Type B pancreatic cell (in vitro differentiated cells): Measurements from ENCODE around the gene HTR3B. TPM values are rescaled to one million over a fixed set of nuclear protein-coding genes. Genes with fewer than 3 reads are reported as not detected.

Source experiments
- DNase-seq: peaks from one replicate; pipeline ENCODE4 v3.0.0; 2021; ENCODE audit warnings: mixed read lengths; ENCODE audit not compliant: unreplicated experiment; ENCODE audit errors: extremely low spot score
- H3K27ac Mint-ChIP-seq: 2 replicates; pipeline ENCODE4 v1.8.0; 2021; ENCODE audit warnings: mild to moderate bottlenecking, mixed read lengths
- H3K27me3 Mint-ChIP-seq: 2 replicates; pipeline ENCODE4 v1.8.0; 2021; ENCODE audit warnings: mixed read lengths
- H3K36me3 Mint-ChIP-seq: 2 replicates; pipeline ENCODE4 v1.8.0; 2021; ENCODE audit warnings: mixed read lengths
- H3K4me1 Mint-ChIP-seq: one replicate; pipeline ENCODE4 v1.8.0; 2021; ENCODE audit warnings: mixed read lengths; ENCODE audit not compliant: unreplicated experiment
- H3K4me3 Mint-ChIP-seq: 2 replicates; pipeline ENCODE4 v1.8.0; 2021; ENCODE audit warnings: mild to moderate bottlenecking, mixed read lengths
- H3K9me3 Mint-ChIP-seq: 2 replicates; pipeline ENCODE4 v1.8.0; 2021; ENCODE audit warnings: mixed read lengths
- CTCF ChIP-seq: fragments of 200-600 bp; sonication (generic); conservative IDR thresholded peaks from 2 replicates; pipeline ENCODE4 v1.5.0; 2021; ENCODE audit warnings: antibody characterized with exemption, mild to moderate bottlenecking
- total RNA-seq: library from RNA; stranded (reverse); gene quantifications from 2 replicates; pipeline ENCODE4 v1.2.1, GENCODE V29; 2021; ENCODE audit warnings: low replicate concordance

The HTR3B gene
- total RNA-seq, 1 donor from 2014 or later: 0.17 TPM

GRCh38 chr11:113986351-113987140, 82.0 kb downstream of the HTR3B start:
- DNase-seq: no peak
- Mint-ChIP-seq H3K27ac (no peak overlapping the region), H3K4me3 (no peak overlapping the region), H3K9me3 (no peaks in the 10 kb centered on the region), H3K4me1 (no peaks in the 10 kb centered on the region), H3K36me3 (no peaks in the 10 kb centered on the region), H3K27me3 (peaks cover 51% of the 10 kb centered on the region)
- TF ChIP-seq CTCF: no peak

- H3K27me3 Mint-ChIP-seq: peaks cover 57% of the 10 kb centered on the region
- no peak overlapping the region for H3K27ac Mint-ChIP-seq
- H3K4me1 Mint-ChIP-seq: no peaks in the 10 kb centered on the region
- H3K36me3 Mint-ChIP-seq: no peaks in the 10 kb centered on the region
- DNase-seq: no peak
- H3K4me3 Mint-ChIP-seq: no peak overlapping the region
- no peaks in the 10 kb centered on the region for H3K9me3 Mint-ChIP-seq
- no peak for TF ChIP-seq CTCF
Measured at GRCh38 chr11:113989381-113989780, 84.8 kb downstream of the HTR3B start.

DNA sequence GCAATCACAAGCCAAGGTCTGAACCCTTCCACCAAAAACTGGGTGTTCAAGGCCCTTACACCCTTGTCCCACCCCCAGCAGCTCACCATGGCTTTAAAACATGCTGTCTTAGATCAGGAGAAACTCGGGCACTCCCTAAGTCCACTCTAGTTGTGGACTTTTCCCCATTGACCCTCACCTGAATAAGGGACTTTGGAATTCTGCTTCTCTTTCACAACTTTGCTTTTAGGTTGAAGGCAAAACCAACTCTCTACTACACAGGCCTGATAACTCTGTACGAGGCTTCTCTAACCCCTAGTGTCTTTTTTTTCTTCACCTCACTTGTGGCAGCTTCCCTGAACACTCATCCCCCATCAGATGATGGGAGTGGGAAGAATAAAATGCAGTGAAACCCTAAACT, 85.3 kb downstream of the HTR3B start:
- H3K27me3 Mint-ChIP-seq: peaks cover 60% of the 10 kb centered on the region
- no peak overlapping the region for H3K4me3 Mint-ChIP-seq
- H3K36me3 Mint-ChIP-seq: no peaks in the 10 kb centered on the region
- no peak overlapping the region for H3K27ac Mint-ChIP-seq
- no peak for DNase-seq
- H3K4me1 Mint-ChIP-seq: no peaks in the 10 kb centered on the region
- H3K9me3 Mint-ChIP-seq: no peaks in the 10 kb centered on the region
- TF ChIP-seq CTCF: no peak

DNA sequence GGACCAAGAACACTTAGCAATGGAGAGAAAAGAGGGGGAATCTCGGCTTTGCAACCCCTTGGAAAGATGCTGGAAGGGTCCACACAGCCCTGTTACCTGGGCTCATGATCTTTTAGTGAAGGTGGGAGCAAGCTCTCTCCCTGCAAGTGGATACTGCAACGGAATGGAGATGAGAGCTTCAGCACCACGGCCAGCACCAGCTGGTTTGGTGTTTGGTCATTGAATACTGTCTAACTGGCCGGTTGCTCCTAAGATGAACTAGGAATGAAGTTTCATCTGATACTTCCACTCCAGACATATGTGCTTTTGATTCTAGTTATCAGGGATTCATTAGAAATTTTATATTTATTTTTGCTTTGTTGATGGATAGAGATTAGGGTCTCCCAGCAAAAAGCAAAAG, 86.6 kb downstream of the HTR3B start:
- Mint-ChIP-seq H3K27me3 (peaks cover 55% of the 10 kb centered on the region), H3K27ac (no peak overlapping the region), H3K9me3 (no peaks in the 10 kb centered on the region), H3K4me1 (no peaks in the 10 kb centered on the region), H3K36me3 (no peaks in the 10 kb centered on the region), H3K4me3 (no peak overlapping the region)
- no peak for TF ChIP-seq CTCF
- DNase-seq: no peak

DNA sequence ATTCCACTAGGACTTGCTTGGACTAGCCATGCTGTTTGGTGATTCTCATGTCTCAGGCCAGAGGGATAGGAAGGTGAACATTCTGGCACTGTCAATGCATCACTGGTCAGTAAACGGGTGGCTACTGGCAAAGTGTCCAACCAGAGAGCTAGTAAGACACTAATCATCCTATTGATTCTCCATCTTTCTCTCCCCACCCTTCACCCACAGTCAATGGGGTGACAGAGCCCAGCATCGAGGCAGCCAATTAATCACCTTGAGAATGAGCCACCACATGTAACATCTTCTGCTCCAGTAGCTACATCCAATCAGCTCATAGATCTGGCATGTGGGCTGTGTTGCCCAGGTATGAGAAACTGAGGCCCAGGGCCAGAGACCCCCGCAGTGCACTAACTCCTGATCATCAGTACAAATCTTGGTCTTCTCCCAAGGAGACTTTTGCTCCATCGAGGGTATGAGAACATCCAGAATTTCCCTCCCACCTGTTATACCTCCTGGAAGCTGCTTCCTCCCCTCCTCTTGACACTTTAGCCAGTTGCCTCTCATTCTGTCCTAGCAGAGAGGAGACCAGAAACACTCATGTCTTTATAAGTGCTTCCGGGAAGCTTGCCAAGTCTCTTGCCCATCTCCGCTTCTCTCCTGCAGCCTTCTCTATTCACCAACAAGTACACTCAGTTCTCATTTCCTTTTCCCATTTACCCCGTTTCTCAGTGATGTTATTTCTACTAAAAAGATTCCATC, 87.3 kb downstream of the HTR3B start:
- Mint-ChIP-seq H3K4me3 (no peak overlapping the region), H3K27me3 (peaks cover 55% of the 10 kb centered on the region), H3K36me3 (no peaks in the 10 kb centered on the region), H3K27ac (no peak overlapping the region), H3K4me1 (no peaks in the 10 kb centered on the region), H3K9me3 (no peaks in the 10 kb centered on the region)
- TF ChIP-seq CTCF: no peak
- no peak for DNase-seq
